Type B pancreatic cell (in vitro differentiated cells): ENCODE data around the gene KCNIP3. TPM values are rescaled to one million over a fixed set of nuclear protein-coding genes. Genes with fewer than 3 reads are reported as not detected.

Experiments used
- DNase-seq: peaks from one replicate; pipeline ENCODE4 v3.0.0; 2021; ENCODE audit warnings: mixed read lengths; ENCODE audit not compliant: unreplicated experiment; ENCODE audit errors: extremely low spot score
- H3K27ac Mint-ChIP-seq: 2 replicates; pipeline ENCODE4 v1.8.0; 2021; ENCODE audit warnings: mild to moderate bottlenecking, mixed read lengths
- H3K27me3 Mint-ChIP-seq: 2 replicates; pipeline ENCODE4 v1.8.0; 2021; ENCODE audit warnings: mixed read lengths
- H3K36me3 Mint-ChIP-seq: 2 replicates; pipeline ENCODE4 v1.8.0; 2021; ENCODE audit warnings: mixed read lengths
- H3K4me1 Mint-ChIP-seq: one replicate; pipeline ENCODE4 v1.8.0; 2021; ENCODE audit warnings: mixed read lengths; ENCODE audit not compliant: unreplicated experiment
- H3K4me3 Mint-ChIP-seq: 2 replicates; pipeline ENCODE4 v1.8.0; 2021; ENCODE audit warnings: mild to moderate bottlenecking, mixed read lengths
- H3K9me3 Mint-ChIP-seq: 2 replicates; pipeline ENCODE4 v1.8.0; 2021; ENCODE audit warnings: mixed read lengths
- CTCF ChIP-seq: fragments of 200-600 bp; sonication (generic); conservative IDR thresholded peaks from 2 replicates; pipeline ENCODE4 v1.5.0; 2021; ENCODE audit warnings: antibody characterized with exemption, mild to moderate bottlenecking
- total RNA-seq: library from RNA; stranded (reverse); gene quantifications from 2 replicates; pipeline ENCODE4 v1.2.1, GENCODE V29; 2021; ENCODE audit warnings: low replicate concordance

The KCNIP3 gene
- total RNA-seq, 1 donor from 2014 or later = 5.3 TPM

DNA sequence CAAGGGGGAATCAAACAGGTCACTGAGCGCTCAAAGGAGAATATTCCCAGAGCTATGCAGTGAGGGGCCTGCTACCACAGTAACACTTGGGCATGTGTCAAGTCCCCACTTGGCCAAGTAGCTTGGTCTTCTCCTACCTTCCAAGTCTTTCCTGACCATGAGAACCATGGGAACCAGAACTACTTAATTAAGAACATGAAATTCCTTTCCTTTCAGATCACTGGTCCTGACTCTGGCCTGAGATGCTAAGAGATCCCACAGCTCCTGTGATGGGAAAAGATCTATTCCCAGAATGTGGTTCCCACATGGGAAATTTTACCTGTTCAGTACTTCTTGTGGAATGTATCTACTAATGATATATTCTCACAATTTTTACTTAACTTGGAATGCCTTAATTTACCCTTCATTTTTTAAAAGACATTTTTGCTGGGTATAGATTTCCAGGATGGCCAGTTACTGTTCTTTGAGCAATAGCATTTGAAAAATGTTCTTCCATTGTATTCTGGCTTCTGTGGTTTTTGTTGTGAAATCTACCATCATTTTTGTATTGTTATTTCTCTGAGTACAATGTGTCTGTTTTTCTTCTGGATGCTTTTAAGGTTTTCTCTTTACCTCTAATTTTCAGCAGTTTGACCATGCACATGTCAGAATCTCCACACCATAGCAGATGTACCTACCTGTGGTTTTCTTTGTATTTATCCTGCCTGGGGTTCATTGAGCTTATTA, 37.9 kb downstream of the KCNIP3 start:
- Mint-ChIP-seq H3K27me3 (peaks cover 10% of the 10 kb centered on the region), H3K27ac (no peak overlapping the region), H3K9me3 (peaks cover 9% of the 10 kb centered on the region), H3K4me3 (no peak overlapping the region), H3K36me3 (no peaks in the 10 kb centered on the region), H3K4me1 (peaks cover 15% of the 10 kb centered on the region)
- no peak for DNase-seq
- no peak for TF ChIP-seq CTCF

- peaks cover 6% of the 10 kb centered on the region for H3K4me1 Mint-ChIP-seq
- no peak for TF ChIP-seq CTCF
- H3K27ac Mint-ChIP-seq = no peak overlapping the region
- peaks cover 21% of the 10 kb centered on the region for H3K27me3 Mint-ChIP-seq
- no peak for DNase-seq
- no peak overlapping the region for H3K4me3 Mint-ChIP-seq
- peaks cover 9% of the 10 kb centered on the region for H3K9me3 Mint-ChIP-seq
- H3K36me3 Mint-ChIP-seq = no peaks in the 10 kb centered on the region
These were observed 39.3 kb downstream of the KCNIP3 start for GRCh38 chr2:95336406-95336805.

- Mint-ChIP-seq H3K9me3 (peaks cover 9% of the 10 kb centered on the region), H3K4me3 (no peak overlapping the region), H3K36me3 (no peaks in the 10 kb centered on the region), H3K4me1 (peaks cover 6% of the 10 kb centered on the region), H3K27ac (no peak overlapping the region), H3K27me3 (peaks cover 33% of the 10 kb centered on the region)
- no peak for DNase-seq
- TF ChIP-seq CTCF = no peak
These were observed 40.7 kb downstream of the KCNIP3 start for GRCh38 chr2:95337829-95338228.

GRCh38 chr2:95342556-95343320, 45.6 kb downstream of the KCNIP3 start:
- H3K9me3 Mint-ChIP-seq = no peaks in the 10 kb centered on the region
- no peaks in the 10 kb centered on the region for H3K4me1 Mint-ChIP-seq
- H3K27me3 Mint-ChIP-seq = peaks cover 57% of the 10 kb centered on the region
- no peak for TF ChIP-seq CTCF
- no peaks in the 10 kb centered on the region for H3K36me3 Mint-ChIP-seq
- no peak overlapping the region for H3K27ac Mint-ChIP-seq
- DNase-seq = no peak
- H3K4me3 Mint-ChIP-seq = no peak overlapping the region

DNA sequence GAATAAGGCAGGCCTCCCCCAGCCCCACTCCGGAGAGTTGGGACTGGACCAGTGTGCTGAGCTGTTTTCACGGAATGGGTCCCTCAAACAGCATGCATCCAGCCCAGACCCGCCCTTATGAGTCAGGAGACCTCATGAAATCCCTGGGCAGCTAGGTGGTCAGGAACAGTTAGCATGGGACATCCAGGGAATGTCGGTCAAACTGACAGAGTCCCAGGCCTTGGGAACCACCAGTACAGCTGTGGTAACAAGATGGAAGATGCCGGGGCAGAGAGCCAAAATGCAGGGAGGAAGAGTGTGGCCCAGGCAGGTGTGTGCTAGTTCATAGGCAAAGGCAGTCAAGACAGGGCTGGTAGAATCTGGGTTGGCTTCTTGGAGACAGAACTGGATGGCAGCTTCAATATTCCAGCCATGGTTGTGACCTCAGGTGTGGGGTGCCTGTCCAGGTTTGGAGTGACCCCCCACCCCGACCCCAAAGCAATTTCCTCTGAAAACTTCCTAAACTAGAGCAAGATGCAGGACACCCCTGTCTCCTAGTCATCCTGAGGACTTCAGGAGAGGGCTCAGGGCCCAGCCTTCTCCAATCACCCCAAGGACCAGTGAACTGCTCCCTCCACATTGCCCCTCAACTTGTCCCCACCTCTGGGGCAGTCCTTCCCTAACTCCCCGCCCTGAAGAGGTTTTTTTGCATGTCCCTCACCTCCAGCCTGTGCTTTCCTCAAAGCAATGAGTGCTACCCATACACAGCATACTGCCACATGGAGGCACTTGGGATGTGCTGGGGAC, 46.5 kb downstream of the KCNIP3 start:
- DNase-seq = no peak
- no peaks in the 10 kb centered on the region for H3K9me3 Mint-ChIP-seq

More for the DNA sequence above, 46.5 kb downstream of the KCNIP3 start:
- Mint-ChIP-seq H3K4me1 (no peaks in the 10 kb centered on the region), H3K27ac (no peak overlapping the region), H3K4me3 (peak overlapping the region; percentile 47), H3K36me3 (no peaks in the 10 kb centered on the region), H3K27me3 (peaks cover 64% of the 10 kb centered on the region)
- no peak for TF ChIP-seq CTCF
